NCI-H748 (cell line): ENCODE data around the gene AMDHD1.
A peak's percentile ranks its signal among the peaks of the same experiment; 100 is the strongest.
"Not testable (repeated sequence)": the region's sequence is repeated elsewhere in the genome, so short reads cannot be mapped to it uniquely, and the experiment has no call there.

ENCODE experiments used
- DNase-seq: peaks from one replicate; lab custom pipeline; 2025; ENCODE audit not compliant: unreplicated experiment; lab: John Stamatoyannopoulos, UW

The AMDHD1 gene

DNA sequence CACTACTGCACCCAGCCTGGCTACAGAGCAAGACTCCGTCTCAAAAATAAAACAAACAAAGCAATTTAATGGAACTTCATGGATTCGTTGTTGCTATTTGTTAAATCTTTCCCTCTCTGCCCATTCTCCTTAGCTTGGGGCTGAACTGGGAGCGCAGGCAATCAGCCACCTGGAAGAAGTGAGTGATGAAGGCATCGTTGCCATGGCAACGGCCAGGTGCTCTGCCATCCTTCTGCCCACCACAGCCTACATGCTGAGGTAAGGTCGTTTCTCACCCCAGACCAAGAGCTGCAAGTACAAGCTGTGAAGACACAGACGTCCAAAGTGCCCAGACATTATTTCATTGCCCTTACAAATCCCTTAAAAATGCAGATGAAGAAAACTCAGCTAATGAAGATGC is 19.1 kb downstream of the AMDHD1 start:
- peak; percentile 91 for DNase-seq

DNA sequence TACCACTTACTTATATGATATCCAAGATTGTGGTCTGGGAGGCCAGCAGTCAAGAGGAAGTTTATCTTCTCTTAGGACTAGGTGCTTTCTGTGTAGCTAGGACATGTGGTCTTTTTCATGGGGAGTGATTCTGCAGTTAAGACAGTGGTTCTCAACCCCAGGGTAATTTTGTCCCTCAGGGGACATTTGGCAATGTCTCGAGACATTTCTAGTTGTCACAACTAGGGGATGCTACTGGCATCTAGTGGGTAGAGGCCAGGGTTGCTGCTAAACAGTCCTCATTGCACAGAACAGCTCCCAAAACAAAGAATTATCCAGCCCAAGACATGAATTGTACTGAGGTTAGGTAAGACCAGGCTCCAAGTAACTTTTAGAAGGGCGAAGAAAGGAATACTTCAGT is 20.0 kb downstream of the AMDHD1 start:
- peak; percentile 19 for DNase-seq

GRCh38 chr12:95966287-95966870 is 23.2 kb downstream of the AMDHD1 start:
- no peak for DNase-seq

- no peak for DNase-seq
Observed at GRCh38 chr12:95967301-95967700, 24.2 kb downstream of the AMDHD1 start.

GRCh38 chr12:95969116-95969515 is 26.0 kb downstream of the AMDHD1 start:
- DNase-seq: not testable (repeated sequence)

GRCh38 chr12:95970905-95971304 is 27.8 kb downstream of the AMDHD1 start:
- no peak for DNase-seq

DNA sequence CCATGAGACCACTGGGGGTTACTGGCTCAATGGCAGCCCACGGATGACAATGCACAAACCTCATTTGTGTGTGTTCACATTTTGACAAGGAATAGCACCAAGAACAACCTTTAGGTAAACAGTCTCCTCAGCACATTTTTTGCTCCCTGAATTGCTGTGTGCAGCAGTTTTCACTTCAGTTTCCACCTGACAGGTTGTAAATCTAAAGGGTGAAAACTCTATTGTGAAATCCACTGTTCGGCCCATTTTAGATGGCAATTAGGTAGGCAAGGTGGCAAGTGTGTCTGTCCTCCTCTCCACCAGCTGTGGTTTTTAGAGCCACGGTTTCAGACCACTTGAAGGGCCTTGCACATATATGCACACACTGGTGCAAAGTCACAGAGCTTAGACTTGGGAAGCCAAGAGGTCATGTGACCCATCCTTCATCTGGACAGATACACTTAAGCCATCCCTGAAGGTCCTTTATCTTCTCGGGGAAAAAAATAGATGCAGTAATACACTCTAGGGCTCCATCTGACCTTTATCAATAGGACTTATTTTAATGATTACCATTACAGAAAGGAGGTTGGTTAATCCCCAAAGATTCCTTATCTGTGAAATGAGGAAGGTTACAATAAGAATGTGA is 29.8 kb downstream of the AMDHD1 start:
- no peak for DNase-seq

DNA sequence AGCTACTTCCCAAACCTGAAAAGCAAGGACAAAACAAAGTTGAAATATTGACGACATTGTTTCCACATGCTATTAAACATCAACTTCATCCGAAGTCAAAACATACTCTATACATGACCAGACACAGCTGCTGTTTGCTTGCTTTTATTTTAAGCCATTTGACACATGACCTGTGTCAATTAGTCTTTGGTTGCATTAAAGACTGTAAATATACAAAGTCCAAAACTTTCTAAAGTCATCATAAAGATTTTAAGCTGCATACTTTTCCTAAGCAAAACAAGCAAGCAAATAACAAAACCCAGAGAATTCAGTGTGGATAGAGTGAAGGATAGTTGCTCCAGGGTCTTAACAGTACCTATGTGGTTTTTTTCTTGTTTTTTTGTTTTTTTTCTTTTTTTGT is 31.2 kb downstream of the AMDHD1 start:
- DNase-seq: no peak

DNA sequence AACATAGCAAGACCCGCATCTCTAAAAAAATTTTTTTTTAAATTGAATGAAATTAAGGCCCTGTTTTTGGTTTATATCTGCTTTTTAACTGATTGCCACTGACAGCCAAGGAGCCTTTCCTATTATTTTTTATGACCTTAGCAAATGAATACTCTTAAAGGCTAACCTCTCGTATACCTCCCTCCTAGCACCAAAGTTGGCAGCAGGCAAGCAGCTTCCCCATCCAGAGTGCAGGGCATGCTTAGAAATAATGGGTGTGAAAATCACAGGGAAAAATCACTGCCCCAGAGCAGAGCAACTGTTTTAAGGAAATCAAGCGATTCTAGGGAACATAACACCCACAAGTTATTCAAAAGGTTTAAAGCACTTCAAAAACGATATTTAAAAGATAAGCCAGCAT is 32.4 kb downstream of the AMDHD1 start:
- no peak for DNase-seq

GRCh38 chr12:95976416-95976832 is 33.3 kb downstream of the AMDHD1 start:
- DNase-seq: no peak

DNA sequence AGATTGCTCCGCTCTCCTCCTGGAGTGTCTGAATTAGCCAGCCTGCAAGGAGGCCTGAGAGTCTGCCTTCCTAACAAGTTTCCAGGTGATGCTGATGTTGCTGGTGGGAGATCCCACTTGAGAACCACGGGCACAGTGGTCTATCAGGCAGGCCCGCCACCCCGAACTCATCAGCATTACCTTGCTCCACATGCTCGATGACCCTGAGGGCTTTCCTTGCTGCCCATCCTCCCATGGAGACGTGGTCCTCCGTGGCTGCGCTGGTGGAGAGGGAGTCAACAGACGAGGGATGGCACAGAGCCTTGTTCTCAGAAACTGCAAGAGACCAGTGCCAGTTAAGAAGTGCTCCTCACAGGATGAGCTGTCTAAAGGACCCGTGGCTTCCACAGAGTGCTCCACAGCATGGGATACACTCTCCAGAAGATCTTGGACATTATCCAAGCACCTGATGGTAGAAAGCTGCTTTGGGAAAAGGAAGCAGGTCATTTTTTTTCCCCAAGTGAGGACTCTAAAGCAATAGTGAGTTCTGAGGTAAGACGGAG is 34.7 kb downstream of the AMDHD1 start:
- DNase-seq: no peak

DNA sequence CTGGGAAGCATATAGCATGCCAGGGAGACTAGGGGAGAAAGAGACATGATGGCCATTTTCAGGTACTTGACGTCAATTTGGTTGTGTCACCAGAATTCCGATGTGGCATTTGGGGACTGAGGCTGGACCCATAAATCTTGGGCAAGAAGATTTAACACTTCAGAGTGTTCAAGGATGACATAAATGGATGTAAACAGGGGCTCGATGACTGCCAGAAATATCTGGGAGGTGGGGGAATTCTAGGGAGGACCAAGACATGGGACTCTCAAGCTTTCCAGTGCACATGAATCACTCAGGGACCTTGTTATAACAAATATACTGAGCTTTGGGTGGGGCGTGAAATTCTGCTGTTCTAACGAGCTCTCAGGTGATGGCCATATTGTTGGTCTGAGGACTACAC is 35.2 kb downstream of the AMDHD1 start:
- no peak for DNase-seq

GRCh38 chr12:95978774-95979173 is 35.6 kb downstream of the AMDHD1 start:
- DNase-seq: no peak

DNA sequence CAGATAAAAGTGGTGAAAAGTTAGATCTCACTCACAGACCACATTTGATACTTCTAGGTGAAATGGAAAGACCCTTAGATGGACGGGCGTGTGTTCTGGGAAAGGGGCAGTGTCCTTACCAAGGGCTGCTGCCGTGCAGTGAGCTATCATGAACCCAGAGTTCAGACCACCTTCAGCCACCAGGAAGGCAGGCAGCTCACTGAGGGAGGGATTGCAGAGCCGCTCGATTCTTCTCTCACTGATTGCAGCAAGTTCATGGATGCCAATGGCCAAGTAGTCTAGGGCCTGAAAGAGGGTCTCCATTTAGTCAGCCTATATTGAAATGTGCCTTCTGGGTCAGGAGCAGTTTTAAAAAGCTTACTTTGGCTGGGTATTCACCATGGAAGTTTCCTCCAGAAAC is 37.3 kb downstream of the AMDHD1 start:
- DNase-seq: no peak

DNA sequence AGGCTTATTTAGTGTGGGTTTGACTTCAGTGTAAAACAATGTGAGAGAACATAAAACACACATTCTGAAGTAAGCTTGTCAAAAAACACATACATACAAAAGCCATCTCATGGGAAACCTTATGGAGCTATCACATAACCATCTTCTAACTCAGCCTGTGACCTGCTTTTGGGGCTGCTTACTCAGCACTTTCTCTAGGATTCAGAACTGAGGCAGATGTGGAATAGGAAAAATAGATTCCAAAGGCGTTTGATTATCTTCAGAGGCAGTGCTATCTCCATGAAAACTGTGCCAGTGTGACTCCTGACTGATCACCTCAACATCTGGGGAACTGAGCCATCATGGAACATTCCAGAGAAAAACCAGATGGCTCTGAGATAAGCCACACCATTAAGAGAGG is 39.5 kb downstream of the AMDHD1 start:
- no peak for DNase-seq

DNA sequence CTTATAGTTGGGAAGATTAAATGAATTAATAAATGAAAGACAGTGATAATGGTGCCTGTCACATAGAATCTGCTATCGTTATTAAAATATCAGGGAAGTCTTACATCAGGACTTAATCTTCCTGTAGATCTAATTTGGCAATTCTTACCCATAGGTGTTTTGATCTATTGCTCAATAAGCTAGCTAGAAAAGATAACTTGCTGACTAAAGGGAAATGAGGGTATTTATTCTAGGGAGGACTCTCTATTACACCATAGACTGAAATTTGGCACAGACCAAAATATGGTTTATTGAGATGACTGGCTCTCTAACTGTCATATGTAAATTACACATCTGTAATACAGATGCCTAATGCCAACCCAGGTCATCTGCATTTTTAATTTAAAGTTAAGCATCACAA is 41.6 kb downstream of the AMDHD1 start:
- no peak for DNase-seq

DNA sequence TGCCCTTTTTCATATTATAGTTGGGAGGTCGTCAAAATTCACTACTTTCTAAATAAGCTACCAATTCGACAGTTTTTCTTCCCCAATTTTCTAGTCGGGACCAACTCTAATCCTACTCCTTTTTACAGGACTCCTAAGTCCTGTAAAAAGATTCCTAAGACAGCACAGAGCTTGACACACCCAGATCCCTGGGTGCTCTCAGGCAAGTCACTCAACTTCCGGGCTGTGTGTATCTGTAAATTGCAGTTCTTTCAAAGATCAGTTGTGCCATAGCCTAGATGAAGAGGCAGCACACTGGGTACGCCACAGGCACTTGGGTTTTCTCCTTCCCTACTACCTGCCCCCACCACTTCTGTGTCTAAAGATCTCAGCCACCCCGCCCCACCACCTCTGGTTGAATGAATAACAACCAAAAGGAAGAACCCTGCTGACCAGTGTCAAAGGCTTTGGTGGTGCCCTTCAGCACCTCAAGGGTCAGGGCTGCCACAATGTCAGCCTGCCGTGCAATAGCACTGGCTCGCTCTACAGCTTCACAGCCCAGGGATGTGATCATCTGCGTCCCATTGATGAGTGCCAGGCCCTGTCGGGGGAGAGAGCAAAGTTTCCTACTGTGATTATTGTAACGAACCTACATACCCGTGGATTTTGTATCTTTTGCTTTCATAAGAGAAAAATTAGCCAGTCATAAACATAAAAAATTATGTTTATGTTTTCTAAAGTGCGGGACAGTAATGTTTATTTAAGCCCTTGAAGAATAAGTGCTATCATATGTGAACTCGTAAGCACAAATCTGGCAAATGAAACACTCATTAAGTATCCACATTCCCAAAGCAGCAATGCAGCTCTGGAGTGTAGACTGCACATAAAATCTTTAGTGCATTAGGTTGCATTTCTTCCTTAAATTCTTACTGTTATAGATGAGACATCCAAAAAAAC is 43.8 kb downstream of the AMDHD1 start:
- DNase-seq: no peak

DNA sequence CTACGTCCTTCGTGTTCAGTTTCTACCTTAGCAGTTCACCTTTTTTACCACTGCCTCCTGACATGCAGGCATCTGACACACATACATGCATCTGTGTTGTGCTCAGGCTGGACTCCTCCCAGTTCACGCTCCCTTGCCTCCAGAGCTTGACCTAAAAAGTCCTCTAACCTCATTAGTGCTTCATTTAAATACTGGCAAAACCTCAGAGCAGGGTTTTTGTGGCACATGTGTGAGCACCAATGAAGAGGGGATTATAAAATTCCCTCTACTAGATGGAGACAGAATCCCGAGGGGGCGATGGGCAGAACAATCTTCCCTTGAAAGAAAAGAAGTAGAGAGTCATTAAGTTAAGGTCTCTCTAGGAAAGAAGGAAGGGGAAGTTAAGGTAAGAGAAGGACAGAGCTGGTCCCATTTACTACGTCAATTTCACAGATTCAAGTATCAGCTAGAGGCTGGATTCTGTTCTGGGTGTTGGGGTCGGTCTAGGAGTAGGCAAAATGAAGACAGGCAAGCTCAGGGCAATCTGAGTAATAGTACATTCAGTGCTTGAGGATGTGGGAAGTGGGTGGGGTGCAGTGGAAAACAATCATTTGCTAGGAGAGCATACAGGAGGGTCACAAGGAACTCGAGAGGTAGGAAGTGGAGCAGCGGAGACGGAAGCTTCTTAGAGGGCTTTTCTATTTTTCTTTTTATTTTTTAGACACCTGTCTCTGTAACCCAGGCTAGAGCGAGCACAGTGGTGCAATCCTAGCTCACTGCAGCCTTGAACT is 45.6 kb downstream of the AMDHD1 start:
- DNase-seq: no peak

- DNase-seq: no peak
Observed at GRCh38 chr12:95989504-95990123, 46.5 kb downstream of the AMDHD1 start.

DNA sequence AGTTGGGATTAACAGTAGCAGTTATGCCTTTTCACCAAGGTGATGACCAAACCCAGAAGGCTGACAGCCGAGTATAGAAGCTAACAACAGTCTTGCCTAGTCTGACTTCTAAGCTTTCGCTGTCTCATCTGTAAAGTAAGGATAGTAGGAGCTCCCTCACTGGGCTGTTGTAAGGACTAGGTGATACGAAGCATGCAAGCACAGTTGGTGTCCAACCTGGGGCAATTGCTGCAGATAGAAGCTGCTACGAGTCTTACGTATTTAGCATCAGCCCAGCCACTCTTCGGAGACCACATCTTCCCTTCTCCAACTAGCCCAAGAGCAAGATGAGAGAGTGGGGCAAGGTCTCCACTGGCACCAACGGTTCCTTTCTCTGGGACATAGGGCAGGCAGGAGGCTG is 47.0 kb downstream of the AMDHD1 start:
- DNase-seq: no peak

GRCh38 chr12:95993907-95994306 is 50.8 kb downstream of the AMDHD1 start:
- DNase-seq: no peak
